H1 (cell line): ENCODE data around the gene EMX1. TPM values are rescaled to one million over a fixed set of nuclear protein-coding genes. Genes with fewer than 3 reads are reported as not detected.

ENCODE experiments used
- CTCF ChIA-PET: fragments of 300-600 bp; sonication (Branson Sonifier 250); formaldehyde crosslinking; loops from one replicate; lab custom pipeline; 2021; ENCODE audit not compliant: partially characterized antibody; lab: Charles Lee
- POLR2A ChIA-PET: fragments of 300-600 bp; sonication (Branson Sonifier 250); formaldehyde crosslinking; loops from one replicate; lab custom pipeline; 2021; ENCODE audit warnings: inconsistent platforms; ENCODE audit not compliant: partially characterized antibody; lab: Charles Lee
- DNase-seq, 2 experiments: peaks; one replicate each; pipeline versions ENCODE4 v3.0.0 to v3.0.0-alpha.2; 2010 to 2022; ENCODE audit warnings: low spot score in 2 of 2, low read depth in 1 of 2, mixed read lengths in 1 of 2
- FAIRE-seq: peaks from 2 replicates; lab custom pipeline; 2011; peaks lifted over from hg19 to GRCh38; lab: Jason Lieb, UNC
- H2AFZ ChIP-seq: 2 replicates; pipeline ENCODE4 v1.8.1; 2012; ENCODE audit warnings: low read length, inconsistent platforms
- H2AK5ac ChIP-seq: 2 replicates; pipeline ENCODE4 v1.6.1; 2013; ENCODE audit warnings: low read depth, low read length
- H2BK120ac ChIP-seq: replicated peaks from 2 replicates; pipeline ENCODE3; 2013; ENCODE audit warnings: low read depth, low read length, inconsistent platforms
- H2BK12ac ChIP-seq: 2 replicates; pipeline ENCODE4 v1.6.1; 2013; ENCODE audit warnings: low read depth, low read length
- H2BK15ac ChIP-seq: 2 replicates; pipeline ENCODE4 v1.6.1; 2013; ENCODE audit warnings: low read length
- H2BK20ac ChIP-seq: 2 replicates; pipeline ENCODE4 v1.6.1; 2013; ENCODE audit warnings: low read length
- H2BK5ac ChIP-seq: 2 replicates; pipeline ENCODE4 v1.6.1; 2013; ENCODE audit warnings: low read depth, low read length
- H3K14ac ChIP-seq: 2 replicates; pipeline ENCODE4 v1.6.1; 2013; ENCODE audit warnings: inconsistent platforms; ENCODE audit not compliant: insufficient read length
- H3K18ac ChIP-seq: 2 replicates; pipeline ENCODE4 v1.6.1; 2013; ENCODE audit warnings: low read length; ENCODE audit errors: extremely low read depth
- H3K23ac ChIP-seq: 2 replicates; pipeline ENCODE4 v1.6.1; 2013; ENCODE audit warnings: inconsistent platforms; ENCODE audit not compliant: insufficient read length
- H3K23me2 ChIP-seq: 2 replicates; pipeline ENCODE4 v1.6.1; 2013; ENCODE audit warnings: low read depth, low read length
- H3K27ac ChIP-seq: 2 replicates; pipeline ENCODE4 v1.6.1; 2011; ENCODE audit warnings: low read depth, low read length, inconsistent platforms
- H3K27me3 ChIP-seq, 4 experiments: replicated peaks in 1 of 4; 1 replicate in 1 of 4; 2 replicates in 3 of 4; pipeline versions ENCODE4 v1.6.1 to v1.8.1; 2011 to 2013; ENCODE audit warnings: low read length in 3 of 4, mild to moderate bottlenecking in 3 of 4, inconsistent platforms in 2 of 4, mixed read lengths in 2 of 4, moderate library complexity in 1 of 4; ENCODE audit not compliant: control insufficient read depth in 3 of 4, insufficient read depth in 3 of 4; ENCODE audit errors: extremely low read depth in 1 of 4
- H3K36me3 ChIP-seq, 4 experiments: 2 replicates each; pipeline versions ENCODE4 v1.6.1 to v1.8.1; 2011 to 2013; ENCODE audit warnings: mild to moderate bottlenecking in 4 of 4, low read length in 3 of 4, moderate library complexity in 2 of 4, control low read depth in 1 of 4, inconsistent platforms in 1 of 4; ENCODE audit not compliant: insufficient read depth in 4 of 4, control insufficient read depth in 2 of 4
- H3K4ac ChIP-seq: replicated peaks from 2 replicates; pipeline ENCODE3; 2013; ENCODE audit warnings: low read length, low read depth, mixed read lengths, inconsistent platforms; ENCODE audit not compliant: insufficient read length
- H3K4me1 ChIP-seq, 4 experiments: replicated peaks in 1 of 4; 1 replicate in 1 of 4; 2 replicates in 3 of 4; pipeline versions ENCODE4 v1.6.1 to v1.8.1; 2011 to 2013; ENCODE audit warnings: low read length in 3 of 4, inconsistent platforms in 2 of 4, mixed read lengths in 1 of 4; ENCODE audit not compliant: insufficient read depth in 4 of 4, control insufficient read depth in 3 of 4
- H3K4me2 ChIP-seq, 2 experiments: 2 replicates each; pipeline versions ENCODE4 v1.6.1 to v1.8.1; 2011 to 2013; ENCODE audit warnings: low read depth in 2 of 2, low read length in 2 of 2, control low read depth in 1 of 2, inconsistent platforms in 1 of 2, mild to moderate bottlenecking in 1 of 2; ENCODE audit not compliant: insufficient read depth in 1 of 2
- H3K4me3 ChIP-seq, 4 experiments: fragments of 200-600, 300-600 bp in 1 of 4; sonication (generic), shearing (Covaris generic), sonication (Bioruptor Twin) in 1 of 4; 2 replicates each; pipeline versions ENCODE4 v1.5.1 to v1.8.1; 2011 to 2016; ENCODE audit warnings: low read length in 4 of 4, low read depth in 3 of 4, control low read depth in 2 of 4, inconsistent platforms in 2 of 4, mild to moderate bottlenecking in 2 of 4, mixed read lengths in 1 of 4, moderate library complexity in 1 of 4; ENCODE audit not compliant: insufficient read depth in 2 of 4; ENCODE audit errors: extremely low read depth in 1 of 4
- H3K56ac ChIP-seq: replicated peaks from 2 replicates; pipeline ENCODE3; 2013; ENCODE audit warnings: low read depth, mild to moderate bottlenecking, mixed read lengths, low read length, inconsistent platforms; ENCODE audit not compliant: insufficient read length
- H3K79me1 ChIP-seq: 2 replicates; pipeline ENCODE4 v1.6.1; 2013; ENCODE audit warnings: low read depth, low read length, control low read depth
- H3K79me2 ChIP-seq, 2 experiments: 2 replicates each; pipeline versions ENCODE4 v1.6.1 to v1.8.1; 2012 to 2013; ENCODE audit warnings: low read length in 2 of 2, mild to moderate bottlenecking in 2 of 2, inconsistent platforms in 1 of 2; ENCODE audit not compliant: insufficient read depth in 2 of 2, control insufficient read depth in 1 of 2
- H3K9ac ChIP-seq, 4 experiments: replicated peaks in 1 of 4; 1 replicate in 1 of 4; 2 replicates in 3 of 4; pipeline versions ENCODE4 v1.6.1 to v1.8.1; 2011 to 2013; ENCODE audit warnings: low read depth in 3 of 4, low read length in 3 of 4, control low read depth in 2 of 4, mild to moderate bottlenecking in 2 of 4, moderate library complexity in 2 of 4, inconsistent platforms in 1 of 4; ENCODE audit errors: extremely low read depth in 1 of 4
- H3K9me3 ChIP-seq, 2 experiments: 2 replicates each; pipeline versions ENCODE4 v1.6.1 to v1.8.1; 2012 to 2013; ENCODE audit warnings: mild to moderate bottlenecking in 2 of 2, moderate library complexity in 2 of 2, control low read depth in 1 of 2, inconsistent platforms in 1 of 2, low read depth in 1 of 2, low read length in 1 of 2, mixed read lengths in 1 of 2; ENCODE audit not compliant: insufficient read depth in 2 of 2
- H4K20me1 ChIP-seq, 2 experiments: replicated peaks in 1 of 2; 2 replicates each; pipeline versions ENCODE3 to v1.8.1; 2011 to 2013; ENCODE audit warnings: inconsistent platforms in 2 of 2, low read length in 2 of 2, mild to moderate bottlenecking in 1 of 2; ENCODE audit not compliant: insufficient read depth in 2 of 2, control insufficient read depth in 1 of 2
- H4K5ac ChIP-seq: 2 replicates; pipeline ENCODE4 v1.6.1; 2013; ENCODE audit warnings: low read length, low read depth, mixed read lengths, inconsistent platforms; ENCODE audit not compliant: insufficient read length
- H4K8ac ChIP-seq: 2 replicates; pipeline ENCODE4 v1.8.0; 2013; ENCODE audit warnings: mild to moderate bottlenecking, moderate library complexity, low read length, inconsistent platforms; ENCODE audit not compliant: insufficient read depth; ENCODE audit errors: extremely low read depth
- H4K91ac ChIP-seq: replicated peaks from 2 replicates; pipeline ENCODE3; 2013; ENCODE audit warnings: low read length, mixed read lengths, inconsistent platforms; ENCODE audit not compliant: insufficient read length
- BACH1 ChIP-seq: IDR thresholded peaks from 2 replicates; pipeline ENCODE4 v1.6.1; 2012; ENCODE audit warnings: low read length, improper control_type of control experiment
- JUND ChIP-seq: IDR thresholded peaks from 2 replicates; pipeline ENCODE4 v1.6.1; 2011; ENCODE audit warnings: mild to moderate bottlenecking, improper control_type of control experiment, low read length
- RFX5 ChIP-seq: IDR thresholded peaks from 2 replicates; pipeline ENCODE4 v1.6.1; 2011; ENCODE audit warnings: low read depth, low read length, improper control_type of control experiment, borderline replicate concordance
- RNF2 ChIP-seq: fragments of 200-900, 300-1000 bp; sonication (generic); IDR thresholded peaks from 2 replicates; pipeline ENCODE4 v1.7.1; 2016; ENCODE audit warnings: borderline replicate concordance, low read depth, mild to moderate bottlenecking, antibody characterized with exemption, low read length; ENCODE audit not compliant: poor library complexity, severe bottlenecking; ENCODE audit errors: missing control alignments
- SAP30 ChIP-seq: fragments of 300-600 bp; sonication (generic); IDR thresholded peaks from 2 replicates; pipeline ENCODE4 v1.7.1; 2012; ENCODE audit warnings: low read length, moderate library complexity, mild to moderate bottlenecking, inconsistent platforms; ENCODE audit not compliant: insufficient read depth, insufficient replicate concordance
- SIX5 ChIP-seq: IDR thresholded peaks from 2 replicates; pipeline ENCODE4 v1.6.1; 2011; ENCODE audit warnings: mild to moderate bottlenecking, low read depth, low read length
- SP1 ChIP-seq: IDR thresholded peaks from 2 replicates; pipeline ENCODE4 v1.6.1; 2011; ENCODE audit warnings: low read depth, low read length
- SP4 ChIP-seq: IDR thresholded peaks from 2 replicates; pipeline ENCODE4 v1.6.1; 2012; ENCODE audit warnings: low read length, inconsistent platforms
- TAF1 ChIP-seq: IDR thresholded peaks from 2 replicates; pipeline ENCODE4 v1.6.1; 2011; ENCODE audit warnings: mild to moderate bottlenecking, low read depth, low read length
- USF2 ChIP-seq: IDR thresholded peaks from 2 replicates; pipeline ENCODE4 v1.6.1; 2011; ENCODE audit warnings: low read length, improper control_type of control experiment
- WGBS, 2 experiments: shearing (Covaris generic) in 1 of 2; methylation state at CpG; one replicate each; pipeline versions ENCODE4 v1.1.6 to v1.1.7; 2013 to 2015; ENCODE audit warnings: low lambda C conversion rate in 2 of 2, mixed read lengths in 2 of 2, inconsistent platforms in 1 of 2, low coverage in 1 of 2, missing lambda C conversion rate in 1 of 2; ENCODE audit not compliant: insufficient replicate concordance in 2 of 2, insufficient coverage in 1 of 2, insufficient read length in 1 of 2; ENCODE audit errors: extremely low coverage in 1 of 2, missing lambda C conversion rate in 1 of 2; 5-methylcytosine and 5-hydroxymethylcytosine counted together
- polyA plus RNA-seq, 7 experiments: library from polyadenylated mRNA; depleted of rRNA in 3 of 7; stranded (reverse) in 5 of 7; unstranded in 2 of 7; fragments of >200 nt in 5 of 7; fragments of 200-250 nt in 2 of 7; gene quantifications; 1 replicate in 5 of 7; 2 replicates in 1 of 7; 4 replicates in 1 of 7; pipeline versions ENCODE4 v1.2.1 to v1.2.3, GENCODE V29; 2011 to 2013; ENCODE audit warnings: missing spikeins in 2 of 7, mixed read lengths in 2 of 7
- total RNA-seq: library from RNA; stranded (reverse); fragmentation: NEBNext Ultra II Directional; extraction: Animal tissue kit (Norgen Biotek cat#: 25700); gene quantifications from 2 replicates; pipeline ENCODE4 v1.2.1, GENCODE V29; 2021
- TF ChIP-seq, protein P1 (sequence below): IDR thresholded peaks from 2 replicates; pipeline ENCODE4 v1.6.1; 2012; ENCODE audit warnings: inconsistent platforms

EMX1 gene
- total and polyA plus RNA-seq, 2 of the 8 experiments (the other 6 are each of a cell fraction or from before 2014, with no cell fraction given) = 2.4 to 4.9 TPM

- H3K4me3 ChIP-seq = no peak overlapping the region
- H3K9me3 ChIP-seq = no peaks in the 10 kb centered on the region
- no peaks in the 10 kb centered on the region for H3K79me1 ChIP-seq
- peaks cover 0 to 5% (median under 1%) of the 10 kb centered on the region in 4 experiments; a peak in 1 of 7 replicates for H3K27me3 ChIP-seq
- no peak overlapping the region for H3K23ac ChIP-seq
- H3K23me2 ChIP-seq = no peaks in the 10 kb centered on the region
- H2BK5ac ChIP-seq = peak overlapping the region; percentile 44; the same call in 1 of the 2 replicates
- H3K4ac ChIP-seq = no peak overlapping the region
- no peaks in the 10 kb centered on the region for H3K36me3 ChIP-seq
- no peak overlapping the region for H2BK120ac ChIP-seq
- H2BK15ac ChIP-seq = no peak overlapping the region
- H2BK20ac ChIP-seq = peak overlapping the region; percentile 72; the same call in 1 of the 2 replicates
- DNase-seq (no peak), FAIRE-seq (no peak)
- no peak overlapping the region for H2AK5ac ChIP-seq
- no peak overlapping the region for H3K56ac ChIP-seq
- H4K5ac ChIP-seq = no peak overlapping the region
- WGBS, 2 experiments = 90% methylated on average over 8 of the region's 9 CpGs; no CpG with 5 or more reads in 1 of the 2 experiments
- H2BK12ac ChIP-seq = peak overlapping the region; percentile 68; the same call in 1 of the 2 replicates
- H3K79me2 ChIP-seq = no peaks in the 10 kb centered on the region
- H3K4me2 ChIP-seq = no peak overlapping the region
- H4K20me1 ChIP-seq = no peaks in the 10 kb centered on the region
- no peak overlapping the region for H2AFZ ChIP-seq
- no peak overlapping the region for H3K18ac ChIP-seq
- ChIA-PET POLR2A (interaction anchor here (1.5 kb wide), 1 partner anchor 12 kb away, joined by 3 read pairs; no protein-coding TSS in a partner anchor), CTCF (interaction anchor here (1.1 to 25.6 kb wide), 6 partner anchors 14 to 58 kb away, joined by 3 to 490 read pairs (median 6); no protein-coding TSS in a partner anchor)
- no peak overlapping the region for H3K14ac ChIP-seq
- peaks cover 0 to 12% (median 4%) of the 10 kb centered on the region in 4 experiments; a peak in 4 of 7 replicates for H3K4me1 ChIP-seq
- no peak overlapping the region for H4K8ac ChIP-seq
- H4K91ac ChIP-seq = no peak overlapping the region
- no peak overlapping the region for H3K27ac ChIP-seq
- H3K9ac ChIP-seq = no peak overlapping the region
- TF ChIP-seq USF2 = no peak
- TF ChIP-seq SP4 = no peak
- TF ChIP-seq TAF1 = no peak
- TF ChIP-seq BACH1 = no peak
- TF ChIP-seq SP1 = no peak
- no peak for TF ChIP-seq SAP30
- no peak for TF ChIP-seq SIX5
- TF ChIP-seq JUND = no peak
- no peak for TF ChIP-seq RFX5
- TF ChIP-seq RNF2 = no peak
- TF ChIP-seq, protein P1, sequence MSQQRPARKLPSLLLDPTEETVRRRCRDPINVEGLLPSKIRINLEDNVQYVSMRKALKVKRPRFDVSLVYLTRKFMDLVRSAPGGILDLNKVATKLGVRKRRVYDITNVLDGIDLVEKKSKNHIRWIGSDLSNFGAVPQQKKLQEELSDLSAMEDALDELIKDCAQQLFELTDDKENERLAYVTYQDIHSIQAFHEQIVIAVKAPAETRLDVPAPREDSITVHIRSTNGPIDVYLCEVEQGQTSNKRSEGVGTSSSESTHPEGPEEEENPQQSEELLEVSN = no peak
These were observed 28.2 kb downstream of the EMX1 start for GRCh38 chr2:72945450-72946019.
